Umbilical cord (tissue), 2 donors: Measurements from ENCODE around the gene A3GALT2. TPM values are rescaled to one million over a fixed set of nuclear protein-coding genes. Genes with fewer than 3 reads are reported as not detected.
"Not testable (repeated sequence)": the region's sequence is repeated elsewhere in the genome, so short reads cannot be mapped to it uniquely, and the experiment has no call there.

ENCODE experiments used
- DNase-seq: peaks from one replicate; pipeline ENCODE4 v3.0.0-alpha.2; 2015; ENCODE audit warnings: low spot score
- total RNA-seq: library from RNA; depleted of rRNA; stranded (reverse); fragments of >200 nt; gene quantifications from one replicate; pipeline ENCODE4 v1.2.3, GENCODE V29; 2014; ENCODE audit warnings: low replicate concordance; ENCODE audit not compliant: insufficient read depth

A3GALT2 gene
- total RNA-seq, 1 donor from 2014 or later, result not detected

DNA sequence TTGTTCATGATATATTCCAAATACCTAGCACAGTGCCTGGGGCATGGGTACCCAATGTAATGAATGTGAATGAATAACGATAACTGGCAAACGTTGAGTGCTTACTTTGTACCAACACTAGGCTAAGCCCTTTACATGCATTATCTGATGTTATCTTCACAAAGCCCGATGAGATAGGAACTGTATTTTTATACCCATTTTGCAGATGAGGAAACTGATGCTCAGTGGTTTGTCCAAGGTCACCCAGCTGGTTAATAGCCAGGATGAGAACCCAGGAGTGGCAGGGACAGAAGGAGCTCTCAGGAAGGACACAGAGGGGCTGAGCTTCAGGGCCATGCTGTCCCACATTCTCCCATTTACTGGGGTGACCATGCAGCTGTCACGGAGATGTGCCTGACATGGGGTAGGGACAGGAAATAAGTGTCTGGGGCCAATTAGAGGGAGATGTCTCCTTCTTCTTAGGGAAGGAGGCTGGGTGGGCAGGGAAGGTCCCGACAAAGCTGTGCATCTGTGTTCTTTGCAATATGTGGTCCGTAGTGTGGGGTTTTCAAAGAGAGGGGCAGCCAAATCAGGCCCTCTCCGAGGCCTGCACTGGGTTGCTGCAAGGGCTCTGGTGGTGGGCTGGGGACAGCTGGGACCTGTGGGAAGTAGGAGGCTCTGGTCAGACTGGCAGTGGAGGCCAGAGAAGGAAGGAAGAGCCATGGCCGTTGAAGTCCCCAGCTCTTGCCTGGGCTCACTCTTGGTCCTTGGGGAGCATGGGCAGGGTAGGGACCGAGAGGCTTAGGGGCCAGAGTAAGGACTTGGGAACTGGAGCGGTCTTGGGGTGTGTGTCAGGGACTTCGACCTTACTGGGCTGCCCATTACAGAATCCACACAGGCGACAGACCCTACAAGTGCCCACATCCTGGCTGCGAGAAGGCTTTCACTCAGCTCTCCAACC, 26.6 kb downstream of the A3GALT2 start:
- DNase-seq, result no peak

DNA sequence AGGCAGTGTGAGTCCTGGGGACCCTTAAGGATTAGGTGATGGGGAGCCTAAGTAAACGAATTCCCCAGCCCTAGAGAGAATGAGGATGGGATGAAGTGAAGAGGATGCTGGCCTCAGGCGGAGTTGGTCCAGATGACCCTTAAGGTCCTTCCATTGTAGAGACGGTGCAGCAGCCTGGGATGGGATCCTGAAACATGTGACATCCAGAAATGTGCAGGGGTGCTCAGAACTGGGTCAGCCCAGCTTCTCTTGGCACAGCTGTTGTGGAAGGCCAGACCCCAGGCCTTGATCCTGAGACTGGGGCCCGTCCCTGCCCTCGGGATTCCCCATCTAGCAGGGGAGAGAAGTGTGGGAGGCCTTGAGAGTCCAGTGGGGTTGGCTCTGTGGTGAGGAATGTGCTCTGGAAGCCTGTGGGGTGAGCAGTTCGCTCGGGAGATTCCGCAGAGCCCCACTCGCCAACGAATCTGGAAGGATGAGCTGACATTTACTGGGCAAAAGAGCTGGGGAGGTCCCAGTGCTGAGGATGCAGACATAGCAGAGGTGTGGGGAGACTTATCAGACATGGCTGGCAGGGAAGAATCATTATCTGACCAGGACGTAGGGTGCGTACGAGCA, 28.1 kb downstream of the A3GALT2 start:
- DNase-seq, result no peak

DNA sequence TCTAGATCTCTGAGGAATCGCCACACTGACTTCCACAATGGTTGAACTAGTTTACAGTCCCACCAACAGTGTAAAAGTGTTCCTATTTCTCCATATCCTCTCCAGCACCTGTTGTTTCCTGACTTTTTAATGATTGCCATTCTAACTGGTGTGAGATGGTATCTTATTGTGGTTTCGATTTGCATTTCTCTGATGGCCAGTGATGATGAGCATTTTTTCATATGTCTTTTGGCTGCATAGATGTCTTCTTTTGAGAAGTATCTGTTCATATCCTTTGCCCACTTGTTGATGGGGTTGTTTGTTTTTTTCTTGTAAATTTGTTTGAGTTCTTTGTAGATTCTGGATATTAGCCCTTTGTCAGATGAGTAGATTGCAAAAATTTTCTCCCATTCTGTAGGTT, 30.3 kb downstream of the A3GALT2 start:
- not testable (repeated sequence) for DNase-seq

DNA sequence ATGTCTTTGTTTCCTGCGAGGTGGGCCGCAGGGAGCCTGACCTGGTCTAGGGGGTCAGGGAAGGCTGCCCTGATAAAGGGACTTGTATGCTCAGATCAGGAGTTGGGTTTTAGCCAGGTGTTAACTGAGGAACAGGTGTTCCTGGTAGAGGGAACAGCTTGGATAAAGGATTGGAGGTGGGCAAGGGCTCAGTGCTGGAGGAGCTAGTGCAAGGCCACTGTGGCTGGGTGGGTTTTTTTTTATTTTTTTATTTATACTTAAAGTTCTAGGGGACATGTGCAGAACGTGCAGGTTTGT, 31.1 kb downstream of the A3GALT2 start:
- DNase-seq, result no peak

DNA sequence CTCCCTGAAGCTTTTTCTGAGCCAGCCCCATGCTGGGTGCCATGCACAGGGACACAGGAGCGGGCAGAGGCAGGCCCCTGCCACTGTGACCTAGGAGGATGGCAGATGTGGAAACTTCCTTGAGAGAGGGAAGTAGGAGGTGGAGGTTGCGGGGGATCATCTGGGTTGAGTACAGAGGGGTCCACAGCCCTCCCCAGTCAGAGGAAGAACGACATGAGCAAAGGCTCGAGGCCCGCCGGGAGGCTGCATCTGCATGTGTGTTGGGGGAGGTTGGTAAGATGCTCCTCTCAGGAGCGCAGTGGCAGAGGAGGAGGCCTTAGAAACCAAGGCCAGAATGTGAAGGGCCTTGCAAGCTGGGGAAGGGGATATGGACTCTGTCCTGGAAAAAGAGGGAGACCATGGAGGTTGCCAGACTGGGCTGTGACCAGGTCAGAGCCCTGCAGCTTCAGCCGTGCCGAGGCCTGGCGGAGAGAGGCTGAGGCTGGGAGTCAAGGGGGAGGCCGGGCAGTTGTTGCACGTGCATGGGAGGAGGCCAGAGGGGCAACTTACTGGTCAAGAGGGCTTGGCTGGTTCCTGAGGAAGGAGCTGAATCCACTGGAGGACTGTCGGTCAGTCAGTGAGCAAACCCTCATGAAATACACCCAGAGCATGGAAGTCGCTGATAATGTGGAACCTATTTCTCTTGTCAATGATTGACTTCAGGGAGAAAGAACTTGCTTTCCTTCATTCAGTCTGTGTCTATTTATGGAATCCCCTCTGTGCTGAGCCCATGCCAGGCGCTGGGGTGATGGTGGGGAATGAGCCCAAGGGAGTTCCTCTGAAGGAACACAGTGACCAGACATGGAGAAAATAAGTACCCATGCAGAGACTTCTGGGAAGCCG, 31.7 kb downstream of the A3GALT2 start:
- DNase-seq, result no peak

DNA sequence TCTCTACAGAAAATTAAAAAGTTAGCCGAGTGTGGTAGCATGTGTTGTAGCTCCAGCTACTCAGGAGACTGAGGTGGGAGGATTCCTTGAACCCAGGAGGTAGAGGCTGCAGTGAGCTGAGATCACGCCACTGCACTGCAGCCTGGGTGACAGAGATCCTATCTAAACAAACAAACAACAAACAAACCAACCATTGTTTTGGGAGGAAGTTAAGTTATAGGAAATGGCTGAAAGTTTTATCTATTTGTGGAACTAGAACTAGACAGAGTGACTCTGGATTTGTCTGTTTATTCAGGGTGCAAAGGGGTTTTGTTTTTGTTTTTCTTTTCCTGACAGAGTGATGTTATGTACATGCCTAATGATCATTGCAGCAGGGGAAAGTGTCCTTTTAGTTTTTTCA, 33.6 kb downstream of the A3GALT2 start:
- no peak for DNase-seq

DNA sequence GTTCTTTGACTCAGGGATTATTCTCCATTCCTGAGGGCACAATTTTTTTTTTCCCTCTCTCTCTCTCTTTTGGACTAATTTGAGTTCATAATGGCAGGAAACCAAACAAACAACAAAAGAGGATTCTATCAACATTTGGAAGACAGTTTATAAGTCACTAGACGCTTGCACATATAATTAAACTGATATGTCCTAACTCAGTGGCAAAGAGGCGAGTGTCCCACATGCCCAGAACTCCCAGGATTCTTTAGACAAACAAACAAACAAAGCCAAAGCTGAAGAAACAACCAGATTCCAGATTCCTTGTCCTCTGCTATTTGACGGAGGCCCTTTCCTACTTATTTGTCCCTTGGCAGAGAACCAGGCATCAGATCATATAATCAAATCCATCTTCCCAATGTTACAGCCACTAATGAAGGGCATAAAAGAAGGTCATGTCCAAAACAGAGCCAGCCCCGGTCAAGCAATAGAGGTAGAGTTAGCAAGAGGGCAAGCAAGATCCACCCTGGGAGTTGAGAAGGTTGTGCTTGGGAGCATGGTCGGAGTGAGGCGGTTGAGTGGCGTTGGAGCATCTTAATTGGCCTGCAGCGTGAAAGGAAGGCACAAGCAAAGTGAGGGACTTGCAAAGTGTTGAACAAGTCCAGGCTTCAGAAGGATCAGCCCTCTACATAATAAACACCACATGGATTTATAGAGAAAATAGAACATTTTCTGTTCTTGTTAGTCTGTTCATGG, 34.3 kb downstream of the A3GALT2 start:
- DNase-seq, result no peak

DNA sequence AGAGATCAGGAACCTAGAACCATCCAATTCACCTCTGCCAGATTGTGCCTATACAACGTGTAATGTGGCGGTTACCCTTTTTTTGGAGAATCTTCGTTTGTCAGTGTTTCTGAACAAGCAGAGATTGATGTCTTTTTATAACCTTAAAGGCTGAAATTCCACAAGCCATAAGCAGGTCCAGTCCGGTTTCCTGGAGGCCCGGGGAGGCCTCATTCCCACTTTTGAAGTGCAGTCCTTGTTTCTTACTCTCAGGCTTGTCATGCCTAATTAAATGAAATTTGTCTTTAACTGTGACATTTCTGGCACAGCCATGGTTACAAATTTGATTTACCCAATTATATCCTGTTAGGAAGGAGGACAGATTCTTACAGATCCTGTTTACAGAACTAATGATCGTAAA, 36.8 kb downstream of the A3GALT2 start:
- DNase-seq, result no peak

DNA sequence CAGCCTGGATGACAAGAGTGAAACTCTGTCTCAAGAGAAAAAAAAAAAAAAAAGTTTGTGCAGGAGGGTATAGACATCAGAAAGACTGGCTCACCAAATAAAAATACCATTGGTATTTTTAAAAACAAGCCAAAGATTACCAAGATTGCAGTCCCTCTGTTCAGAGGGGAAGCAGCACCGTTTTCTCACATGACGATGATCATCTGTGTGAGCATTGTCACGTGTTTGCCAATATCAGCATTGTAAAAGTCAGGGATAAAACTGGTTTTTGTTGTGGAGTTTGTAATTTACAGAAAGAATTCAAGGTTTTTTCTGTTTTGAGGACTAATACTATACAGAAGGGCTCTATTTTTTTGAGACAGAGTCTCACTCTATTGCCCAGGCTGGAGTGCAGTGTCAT, 38.1 kb downstream of the A3GALT2 start:
- no peak for DNase-seq

DNA sequence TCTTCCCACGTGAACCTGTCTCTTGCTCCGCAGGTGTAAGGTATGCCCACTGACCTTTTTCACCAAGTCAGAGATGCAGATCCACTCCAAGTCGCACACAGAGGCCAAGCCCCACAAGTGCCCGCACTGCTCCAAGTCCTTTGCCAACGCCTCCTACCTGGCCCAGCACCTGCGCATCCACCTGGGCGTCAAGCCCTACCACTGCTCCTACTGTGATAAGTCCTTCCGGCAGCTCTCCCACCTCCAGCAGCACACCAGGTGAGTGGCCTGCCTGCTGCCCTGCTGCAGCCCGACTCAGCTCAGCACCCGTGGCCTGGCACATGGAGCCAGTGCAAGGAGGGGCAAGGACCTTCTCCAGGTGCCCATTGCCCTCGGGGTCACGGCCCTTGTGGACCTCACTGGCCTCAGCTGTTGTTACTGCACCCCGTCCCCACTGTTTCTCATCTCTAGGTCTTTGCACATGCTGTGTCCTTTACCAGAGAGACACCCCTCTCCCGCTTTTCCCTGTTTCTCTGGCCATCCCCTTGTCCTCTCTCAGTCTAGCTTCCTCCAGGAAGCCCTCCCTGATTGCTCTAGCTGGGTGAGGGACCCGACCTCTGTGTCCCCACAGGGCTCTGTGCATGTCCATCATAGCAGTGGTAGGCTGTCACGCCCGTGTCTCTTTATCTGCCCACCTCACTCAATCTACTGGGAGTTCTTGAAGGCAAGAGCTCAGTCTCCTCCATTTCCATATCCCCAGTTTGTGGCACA, 39.2 kb downstream of the A3GALT2 start:
- DNase-seq, result no peak

DNA sequence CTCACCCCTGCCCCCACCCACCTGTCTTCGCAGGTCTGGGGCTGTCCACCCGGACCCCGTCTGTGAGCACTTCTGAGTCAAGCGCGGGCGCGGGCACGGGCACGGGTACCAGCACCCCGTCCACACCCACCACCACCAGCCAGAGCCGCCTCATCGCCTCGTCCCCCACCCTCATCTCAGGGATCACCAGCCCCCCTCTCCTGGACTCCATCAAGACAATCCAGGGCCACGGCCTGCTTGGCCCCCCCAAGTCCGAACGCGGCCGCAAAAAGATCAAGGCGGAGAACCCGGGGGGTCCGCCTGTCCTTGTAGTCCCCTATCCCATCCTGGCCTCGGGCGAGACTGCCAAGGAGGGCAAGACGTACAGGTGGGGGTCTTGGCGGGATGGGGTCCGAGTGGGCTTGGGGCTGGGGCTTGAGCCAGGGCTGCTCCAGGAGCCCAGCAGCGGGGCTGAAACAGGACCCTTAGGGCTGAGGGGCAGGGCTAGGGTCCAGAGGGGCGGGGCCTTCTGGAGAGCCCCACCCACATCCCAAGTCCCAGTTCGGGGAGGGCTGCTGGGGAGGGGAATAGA, 40.7 kb downstream of the A3GALT2 start:
- no peak for DNase-seq

DNA sequence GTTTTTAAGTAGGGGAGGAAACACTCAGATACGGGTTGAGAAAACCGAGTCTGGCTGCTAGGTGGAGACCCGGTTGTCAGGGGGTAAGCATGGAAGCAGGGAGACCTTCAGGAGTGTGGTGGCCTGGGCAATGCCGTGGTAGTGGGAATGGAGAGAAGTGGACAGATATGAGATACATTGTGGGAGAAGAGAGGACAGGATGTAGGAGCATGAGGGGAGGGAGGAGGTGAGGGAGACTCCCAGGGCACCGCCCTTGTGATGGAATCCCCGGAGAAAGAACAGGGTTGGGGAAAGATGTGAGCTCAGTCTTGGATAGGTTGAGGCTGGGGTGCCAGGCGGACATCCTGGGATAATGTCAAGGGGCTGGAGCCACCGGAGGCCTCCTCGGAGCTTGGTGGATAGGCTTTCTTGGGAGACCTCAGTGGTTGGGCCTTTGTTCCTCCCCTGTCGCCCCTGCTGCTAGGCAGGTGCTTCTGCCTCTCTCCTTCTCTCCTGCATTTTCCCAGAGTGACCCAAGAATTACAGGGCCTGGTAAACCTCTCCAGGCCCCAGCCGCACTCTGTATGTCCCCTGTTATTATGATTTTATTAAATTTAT, 43.3 kb downstream of the A3GALT2 start:
- no peak for DNase-seq

DNA sequence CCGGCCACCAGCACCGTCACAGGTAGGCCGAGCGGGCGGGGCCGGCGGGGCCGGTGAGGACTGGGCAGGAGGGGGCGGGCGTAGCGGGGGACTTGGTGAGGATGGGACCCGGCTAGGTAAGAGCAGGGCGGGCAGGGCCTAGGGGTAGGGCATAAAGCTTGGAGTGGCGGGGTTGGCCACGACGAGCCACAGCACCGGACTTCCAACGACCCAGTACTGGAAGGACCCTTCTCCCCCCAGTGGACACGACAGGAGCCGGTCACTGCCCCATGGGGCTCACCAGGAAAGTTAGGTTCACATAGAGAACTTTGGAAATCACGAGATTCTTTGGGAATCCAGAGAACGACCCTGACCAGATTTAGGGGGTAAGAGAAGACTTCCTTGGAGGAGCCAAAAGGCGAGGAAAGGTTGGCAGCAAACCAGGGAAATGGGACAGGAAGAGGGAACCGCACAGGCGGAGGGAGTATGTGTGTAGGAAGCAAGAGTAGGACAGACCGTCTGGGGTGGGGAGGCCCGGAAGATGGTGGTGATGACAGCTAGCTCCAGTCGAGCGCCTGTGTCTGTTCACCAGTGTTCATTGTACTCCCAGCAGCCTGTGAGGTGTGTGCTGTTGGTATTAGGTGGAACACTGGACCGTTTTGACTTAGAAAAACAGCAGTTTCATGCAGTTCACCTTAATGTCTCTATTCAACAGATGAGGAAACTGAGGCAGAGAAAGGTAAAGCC, 44.2 kb downstream of the A3GALT2 start:
- DNase-seq, result no peak

DNA sequence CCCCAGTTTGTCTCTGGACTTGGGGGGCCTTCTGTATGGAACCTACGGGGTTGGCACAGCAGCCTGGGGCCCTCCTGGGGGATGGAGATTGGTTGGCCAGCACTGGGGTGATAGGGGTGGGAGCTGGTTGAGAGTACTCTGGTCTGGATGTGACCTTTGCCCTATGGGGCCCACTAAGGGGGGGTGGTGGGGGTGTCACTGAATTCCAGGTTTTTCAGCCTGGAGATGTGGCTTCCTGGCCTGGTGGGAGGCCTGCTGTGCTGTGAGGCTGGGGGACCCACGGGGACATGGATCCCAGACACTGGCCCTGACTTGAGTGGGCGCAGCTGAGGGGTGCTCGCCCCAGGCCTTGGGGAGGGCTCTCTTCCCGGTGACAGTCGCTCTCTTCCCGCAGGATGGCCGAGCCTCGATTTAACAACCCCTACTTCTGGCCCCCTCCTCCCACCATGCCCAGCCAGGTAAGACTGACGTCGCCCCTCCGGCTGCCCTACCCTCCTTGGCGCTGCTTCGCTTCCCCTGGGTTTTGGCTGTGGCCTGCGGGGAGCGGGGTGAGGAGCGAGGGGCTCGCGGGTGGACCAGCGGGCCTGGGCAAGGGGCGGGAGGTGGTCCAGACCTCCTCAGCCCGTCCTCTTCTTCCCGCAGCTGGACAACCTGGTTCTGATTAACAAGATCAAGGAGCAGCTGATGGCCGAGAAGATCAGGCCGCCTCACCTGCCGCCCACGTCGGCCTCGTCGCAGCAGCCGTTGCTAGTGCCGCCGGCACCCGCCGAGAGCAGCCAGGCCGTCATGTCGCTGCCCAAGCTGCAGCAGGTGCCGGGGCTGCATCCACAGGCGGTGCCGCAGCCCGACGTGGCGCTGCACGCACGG, 45.0 kb downstream of the A3GALT2 start:
- DNase-seq, result no peak

DNA sequence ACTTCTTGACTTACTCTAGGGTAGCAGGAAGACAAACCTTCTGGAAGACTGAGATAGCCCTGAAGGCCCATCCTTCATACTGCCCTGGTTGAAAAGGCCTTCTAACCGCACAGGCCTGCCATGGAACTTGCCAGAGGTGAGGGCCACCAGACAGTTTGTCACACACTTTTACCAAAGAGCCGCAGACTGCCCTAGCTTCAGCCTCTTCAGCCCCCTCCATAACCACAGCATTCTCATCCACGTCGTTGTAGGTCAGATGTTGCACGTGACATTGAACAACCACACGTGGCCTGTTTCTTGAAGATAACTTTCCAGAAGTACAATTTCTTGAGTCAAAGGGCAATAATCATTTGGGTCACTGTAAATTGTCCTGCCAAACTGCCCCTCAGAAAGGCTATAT, 45.7 kb downstream of the A3GALT2 start:
- no peak for DNase-seq

DNA sequence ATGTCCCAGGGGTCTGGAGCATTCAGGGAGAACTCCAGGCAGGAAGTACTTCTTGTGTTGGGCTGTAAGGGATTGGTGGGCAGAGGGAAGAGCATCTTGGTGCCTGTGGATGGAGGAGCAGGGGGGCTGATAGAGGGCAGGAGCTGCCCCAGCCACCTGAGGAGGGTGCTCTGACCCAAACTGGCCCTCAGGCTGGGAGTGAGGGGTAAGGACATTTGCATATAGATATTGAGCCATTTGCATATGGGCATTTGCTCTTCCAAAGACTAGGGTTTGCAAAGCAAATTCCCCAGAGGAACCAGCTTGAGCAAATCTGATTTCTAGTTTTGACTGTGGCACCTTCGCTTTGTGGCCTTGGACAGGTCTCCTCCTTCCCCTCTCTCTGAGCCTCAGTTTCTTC, 46.5 kb downstream of the A3GALT2 start:
- no peak for DNase-seq

DNA sequence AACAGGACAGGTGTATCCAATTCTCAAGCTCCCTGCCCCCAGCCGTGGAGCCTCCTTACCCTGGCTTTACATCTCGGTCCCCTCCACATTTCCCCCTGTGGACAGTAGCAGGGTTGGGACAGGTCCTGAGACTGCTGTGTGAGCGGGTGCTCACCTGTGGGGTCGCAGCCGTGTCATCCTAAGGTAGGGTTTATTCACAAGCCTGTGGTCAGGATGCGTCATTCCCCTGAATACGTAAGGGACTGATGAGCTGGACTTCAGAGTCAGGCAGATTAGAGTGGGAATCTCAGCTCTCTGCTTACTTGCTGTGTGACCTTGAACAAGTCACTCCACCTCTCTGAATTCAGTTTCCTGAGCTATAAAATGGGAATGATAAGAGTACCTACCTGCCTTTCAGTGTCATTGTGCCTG, 46.9 kb downstream of the A3GALT2 start:
- no peak for DNase-seq

DNA sequence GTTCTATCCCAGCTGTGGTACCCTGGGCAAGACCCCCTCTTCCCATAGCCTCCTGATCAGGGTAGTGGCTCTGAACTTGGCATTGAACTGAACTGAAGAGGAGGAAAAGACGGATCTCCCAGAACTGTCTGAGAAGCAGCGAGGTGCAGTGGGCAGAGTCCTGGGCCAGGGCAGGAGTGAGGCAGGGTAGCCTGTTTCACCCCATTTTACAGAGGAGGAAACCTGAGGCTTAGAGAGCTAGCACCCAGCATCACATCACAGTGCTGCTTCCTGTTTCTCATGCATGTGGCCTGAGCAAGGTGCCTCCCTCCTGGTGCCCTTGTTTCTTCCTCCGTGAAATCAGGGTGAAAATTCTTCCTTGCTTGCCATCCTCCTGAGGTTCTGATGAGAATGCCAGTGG, 47.5 kb downstream of the A3GALT2 start:
- DNase-seq, result no peak

DNA sequence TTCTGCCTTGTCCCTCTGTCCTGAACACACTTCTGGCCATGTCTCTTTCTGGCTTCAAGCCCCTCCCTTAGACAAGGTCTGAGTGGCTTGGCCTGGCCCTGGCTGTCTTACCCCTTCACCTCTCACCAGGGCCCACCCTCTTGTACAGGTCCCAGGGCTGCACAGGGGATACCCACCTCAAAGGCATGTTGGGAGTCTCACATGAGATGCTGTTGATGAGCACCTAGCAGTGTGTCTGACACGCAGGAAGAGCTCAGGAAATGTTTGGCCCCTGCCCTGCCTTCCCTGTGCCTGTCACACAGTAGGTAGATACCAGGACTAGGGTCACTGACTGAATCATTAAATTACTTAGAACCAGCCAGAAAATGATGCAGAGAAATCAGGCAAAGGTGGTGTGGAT, 48.0 kb downstream of the A3GALT2 start:
- no peak for DNase-seq
